ENCODE measurements around the gene ZNF92. TPM values are rescaled to one million over a fixed set of nuclear protein-coding genes. Genes with fewer than 3 reads are reported as not detected.

The ZNF92 gene
- total RNA-seq, 4 donors from 2014 or later: 3.8 to 5.3 (median 4.3) TPM

- Histone ChIP-seq H3K4me3 (no peak overlapping the region), H3K4me1 (peaks cover 0 to 9% (median 0%) of the 10 kb centered on the region in 3 donors), H3K36me3 (no peaks in the 10 kb centered on the region), H3K27me3 (no peaks in the 10 kb centered on the region), H3K27ac (no peak overlapping the region), H3K9me3 (peaks cover 0 to 10% (median 0%) of the 10 kb centered on the region in 3 donors)
- 24% methylated on average over 2 of the region's 2 CpGs; no CpG with 5 or more reads in 1 of the 2 donors for WGBS, 2 donors (ENCODE audit: low coverage in 1 of 2)
- TF ChIP-seq EP300 (IDR thresholded peaks at IDR 0.05) (no peak), POLR2AphosphoS5 (IDR thresholded peaks at IDR 0.05) (no peak), POLR2A (IDR thresholded peaks at IDR 0.05) (no peak), CTCF (IDR thresholded peaks at IDR 0.05) (no peak)
- no peak for ATAC-seq
These were observed 75.8 kb downstream of the ZNF92 start for GRCh38 chr7:65449505-65449852.
